Ramos (cell line): Measurements from ENCODE around the gene AJM1.

ENCODE experiments used
- in situ Hi-C: fragments of 300-500 bp; cut with MboI; formaldehyde crosslinking; loops from one replicate; pipeline ENCODE4 v1.14.3; 2022; ENCODE audit warnings: low sequenced_read_pairs; ENCODE audit not compliant: unreplicated experiment

AJM1 gene

DNA sequence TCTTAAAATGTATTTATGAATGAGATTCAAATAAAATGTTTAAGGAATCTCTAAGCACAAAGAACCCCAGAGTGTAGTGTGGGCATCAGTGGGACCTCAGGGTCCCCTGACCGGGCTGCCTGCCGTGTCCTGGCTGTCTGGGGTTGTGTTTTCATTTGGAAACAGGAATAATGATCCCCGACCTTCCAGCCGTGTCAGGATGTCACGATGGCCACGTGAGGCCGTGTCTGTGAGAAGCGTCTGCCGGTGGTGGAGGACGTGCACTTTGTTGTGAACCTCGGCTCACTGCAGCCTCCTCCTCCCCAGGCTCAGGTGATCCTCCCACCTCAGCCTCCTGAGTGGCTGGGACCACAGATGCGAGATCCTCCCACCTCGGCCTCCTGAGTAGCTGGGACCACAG lies 48.4 kb downstream of the AJM1 start:
- in situ Hi-C loops = no loop called here
